Measurements from ENCODE around the gene SMCR8. TPM values are rescaled to one million over a fixed set of nuclear protein-coding genes. Genes with fewer than 3 reads are reported as not detected.

Gene SMCR8
- total RNA-seq, 1 donor from 2014 or later: 18.2 TPM

DNA sequence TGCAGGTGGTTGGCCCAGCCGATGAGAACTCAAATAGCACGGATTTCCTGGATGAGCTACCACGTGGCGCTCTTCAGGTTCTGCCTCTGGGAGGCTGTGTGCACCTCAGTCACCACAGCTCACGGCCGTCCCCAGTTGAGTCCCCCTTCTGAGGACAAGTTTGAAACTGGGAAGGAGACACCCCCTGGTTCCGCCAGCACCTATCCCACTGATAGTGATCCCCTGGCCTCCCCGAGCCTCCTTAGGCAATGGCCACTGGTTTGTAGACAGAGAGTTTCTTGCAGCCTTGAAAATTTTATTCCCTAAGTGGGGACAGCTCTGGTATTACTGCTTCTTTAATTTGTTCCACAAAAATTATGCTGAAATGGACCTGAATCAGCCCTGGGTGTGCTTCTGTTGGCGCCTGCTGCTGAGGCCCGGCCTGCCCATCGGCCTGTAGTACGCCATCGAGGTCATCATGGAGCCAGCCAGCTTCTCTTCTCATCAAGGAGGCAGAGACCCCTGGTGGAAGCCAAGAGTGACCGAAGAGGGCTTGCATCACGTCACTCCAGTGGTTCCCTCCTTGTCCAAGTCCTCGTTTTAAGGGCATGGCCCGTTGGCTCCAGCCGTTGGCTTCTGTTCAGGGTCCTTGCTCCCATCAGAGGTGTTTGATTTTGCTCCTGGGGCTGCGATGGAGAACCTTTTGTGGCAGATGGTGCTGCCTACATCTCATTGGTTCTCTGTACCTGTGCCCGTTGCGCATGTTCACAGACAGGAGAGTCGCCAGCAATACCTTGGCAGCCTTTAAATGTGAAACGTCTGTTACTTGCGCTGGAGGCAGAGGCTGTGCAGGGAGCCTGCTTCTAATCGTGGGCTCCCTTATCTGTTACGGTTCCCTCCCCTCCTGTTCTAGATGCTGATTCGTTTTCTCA is 9.3 kb downstream of the SMCR8 start:
- DNase-seq (ENCODE audit: low spot score in 2 of 2, unreplicated experiment in 2 of 2): no peak
- peaks cover 19% of the 10 kb centered on the region for H3K36me3 Mint-ChIP-seq
- no peaks in the 10 kb centered on the region for H3K9me3 Mint-ChIP-seq
- no peaks in the 10 kb centered on the region for H3K27me3 Mint-ChIP-seq (ENCODE audit: low read depth)
- peaks cover 10% of the 10 kb centered on the region for H3K4me1 Mint-ChIP-seq
- TF ChIP-seq CTCF (IDR thresholded peaks at IDR 0.05; ENCODE audit: unreplicated experiment): no peak
- no peak overlapping the region for H3K27ac Mint-ChIP-seq
- H3K4me3 Mint-ChIP-seq: no peak overlapping the region

DNA sequence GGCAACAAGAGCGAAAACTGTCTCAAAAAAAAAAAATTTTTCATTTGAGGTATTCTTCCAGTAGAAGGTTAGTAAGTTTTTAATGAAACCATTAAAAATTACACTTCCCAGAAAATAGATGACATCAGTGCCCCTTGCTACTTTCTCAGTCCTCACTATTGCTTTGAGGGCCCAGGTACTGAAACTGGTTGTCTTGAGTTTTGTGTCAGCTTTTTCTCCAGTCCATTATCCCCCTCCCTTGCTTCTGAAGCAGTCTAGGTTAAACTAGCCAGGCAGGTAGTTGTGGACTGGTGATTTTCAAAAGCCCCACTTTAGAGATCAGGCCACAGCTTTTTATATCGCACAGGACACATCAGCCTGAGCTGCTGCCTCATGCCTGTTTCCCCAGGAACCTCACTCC is 10.9 kb downstream of the SMCR8 start:
- TF ChIP-seq CTCF (IDR thresholded peaks at IDR 0.05; ENCODE audit: unreplicated experiment): no peak
- no peaks in the 10 kb centered on the region for H3K27me3 Mint-ChIP-seq (ENCODE audit: low read depth)
- DNase-seq (ENCODE audit: low spot score in 2 of 2, unreplicated experiment in 2 of 2): no peak
- H3K4me1 Mint-ChIP-seq: no peaks in the 10 kb centered on the region
- peaks cover 22% of the 10 kb centered on the region for H3K36me3 Mint-ChIP-seq
- no peak overlapping the region for H3K27ac Mint-ChIP-seq
- no peak overlapping the region for H3K4me3 Mint-ChIP-seq
- H3K9me3 Mint-ChIP-seq: no peaks in the 10 kb centered on the region

GRCh38 chr17:18326572-18326971 is 11.5 kb downstream of the SMCR8 start:
- H3K27ac Mint-ChIP-seq: no peak overlapping the region

GRCh38 chr17:18327093-18327492 is 12.0 kb downstream of the SMCR8 start:
- Mint-ChIP-seq H3K4me3 (no peak overlapping the region), H3K9me3 (no peaks in the 10 kb centered on the region), H3K36me3 (peaks cover 29% of the 10 kb centered on the region), H3K27ac (no peak overlapping the region), H3K27me3 (ENCODE audit: low read depth) (no peaks in the 10 kb centered on the region), H3K4me1 (no peaks in the 10 kb centered on the region)
- DNase-seq (ENCODE audit: low spot score in 2 of 2, unreplicated experiment in 2 of 2): no peak
- no peak for TF ChIP-seq CTCF (IDR thresholded peaks at IDR 0.05; ENCODE audit: unreplicated experiment)

More at GRCh38 chr17:18326572-18326971, 11.5 kb downstream of the SMCR8 start:
- no peak for DNase-seq (ENCODE audit: low spot score in 2 of 2, unreplicated experiment in 2 of 2)
- Mint-ChIP-seq H3K9me3 (no peaks in the 10 kb centered on the region), H3K27me3 (ENCODE audit: low read depth) (no peaks in the 10 kb centered on the region), H3K4me1 (no peaks in the 10 kb centered on the region), H3K4me3 (no peak overlapping the region), H3K36me3 (peaks cover 25% of the 10 kb centered on the region)
- no peak for TF ChIP-seq CTCF (IDR thresholded peaks at IDR 0.05; ENCODE audit: unreplicated experiment)

DNA sequence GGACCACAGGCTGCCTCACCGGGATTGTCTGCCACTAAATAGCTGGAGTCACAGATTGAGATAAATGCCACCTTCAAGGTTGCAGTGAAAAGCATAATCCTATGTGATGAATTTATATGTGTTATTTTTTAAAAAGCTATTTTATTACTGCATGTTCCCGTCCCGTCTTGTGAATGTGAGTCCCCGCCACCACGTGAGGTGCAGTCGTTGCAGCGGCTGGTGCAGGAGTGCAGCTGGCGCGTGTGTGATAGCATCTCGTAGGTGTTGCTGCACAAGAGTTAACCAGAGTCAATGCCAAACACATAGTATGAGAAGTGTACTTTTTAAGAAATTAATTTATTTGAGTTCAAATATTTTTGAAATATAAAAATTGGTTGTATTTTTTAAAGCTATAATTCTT is 12.5 kb downstream of the SMCR8 start:
- no peak for TF ChIP-seq CTCF (IDR thresholded peaks at IDR 0.05; ENCODE audit: unreplicated experiment)
- Mint-ChIP-seq H3K4me3 (no peak overlapping the region), H3K27ac (no peak overlapping the region), H3K4me1 (no peaks in the 10 kb centered on the region), H3K27me3 (ENCODE audit: low read depth) (no peaks in the 10 kb centered on the region), H3K36me3 (peaks cover 29% of the 10 kb centered on the region), H3K9me3 (no peaks in the 10 kb centered on the region)
- DNase-seq (ENCODE audit: low spot score in 2 of 2, unreplicated experiment in 2 of 2): no peak

Measured in mesothelial cell of epicardium (in vitro differentiated cells).